IgD-negative memory B cell (primary cell): ENCODE measurements around the gene NDUFB10. TPM values are rescaled to one million over a fixed set of nuclear protein-coding genes. Genes with fewer than 3 reads are reported as not detected.
A peak's percentile ranks its signal among the peaks of the same experiment; 100 is the strongest.

Experiments used
- H3K27ac Mint-ChIP-seq, 3 donors: one replicate each; pipeline ENCODE4 v1.8.0; 2020 to 2022; ENCODE audit warnings: mild to moderate bottlenecking in 3 of 3, mixed read lengths in 3 of 3, moderate library complexity in 1 of 3
- H3K27me3 Mint-ChIP-seq: one replicate; pipeline ENCODE4 v1.8.0; 2021; ENCODE audit warnings: mixed read lengths
- H3K36me3 Mint-ChIP-seq: one replicate; pipeline ENCODE4 v1.8.0; 2020; ENCODE audit warnings: mild to moderate bottlenecking, mixed read lengths
- H3K4me1 Mint-ChIP-seq, 3 donors: one replicate each; pipeline ENCODE4 v1.8.0; 2020 to 2022; ENCODE audit warnings: mixed read lengths in 3 of 3, mild to moderate bottlenecking in 1 of 3
- H3K4me3 Mint-ChIP-seq, 4 donors: one replicate each; pipeline ENCODE4 v1.8.0; 2020 to 2022; ENCODE audit warnings: mild to moderate bottlenecking in 4 of 4, mixed read lengths in 4 of 4, moderate library complexity in 3 of 4
- H3K9me3 Mint-ChIP-seq, 3 donors: one replicate each; pipeline ENCODE4 v1.8.0; 2020 to 2021; ENCODE audit warnings: mixed read lengths in 3 of 3, mild to moderate bottlenecking in 1 of 3
- polyA plus RNA-seq: library from polyadenylated mRNA; unstranded; fragments of 300-500 nt; fragmentation: Illumina TruSeq; gene quantifications from one replicate; pipeline ENCODE4 v1.2.3, GENCODE V29; 2021

The NDUFB10 gene
- polyA plus RNA-seq, 1 donor from 2014 or later: 204 TPM

GRCh38 chr16:2002406-2003230 lies 43.3 kb downstream of the NDUFB10 start:
- Mint-ChIP-seq H3K27ac (peak overlapping the region in 1 of 3 donors; percentile 80), H3K9me3 (no peaks in the 10 kb centered on the region), H3K27me3 (no peaks in the 10 kb centered on the region), H3K4me1 (peaks cover 0 to 7% (median 4%) of the 10 kb centered on the region in 3 donors), H3K36me3 (peaks cover 1% of the 10 kb centered on the region), H3K4me3 (no peak overlapping the region)

GRCh38 chr16:2003231-2003826 lies 44.0 kb downstream of the NDUFB10 start:
- no peaks in the 10 kb centered on the region for H3K27me3 Mint-ChIP-seq
- H3K27ac Mint-ChIP-seq: no peak overlapping the region
- H3K36me3 Mint-ChIP-seq: peaks cover under 1% of the 10 kb centered on the region
- H3K9me3 Mint-ChIP-seq: no peaks in the 10 kb centered on the region
- H3K4me1 Mint-ChIP-seq: peaks cover 2 to 12% (median 11%) of the 10 kb centered on the region in 3 donors
- peak overlapping the region in 1 of 4 donors; percentile 40 for H3K4me3 Mint-ChIP-seq

GRCh38 chr16:2003827-2004641 lies 44.7 kb downstream of the NDUFB10 start:
- H3K9me3 Mint-ChIP-seq: no peaks in the 10 kb centered on the region
- no peaks in the 10 kb centered on the region for H3K27me3 Mint-ChIP-seq
- no peaks in the 10 kb centered on the region for H3K36me3 Mint-ChIP-seq
- H3K4me3 Mint-ChIP-seq: peak overlapping the region in 1 of 4 donors; percentile 40
- peaks cover 9 to 17% (median 16%) of the 10 kb centered on the region in 3 donors for H3K4me1 Mint-ChIP-seq
- H3K27ac Mint-ChIP-seq: no peak overlapping the region

- no peaks in the 10 kb centered on the region for H3K36me3 Mint-ChIP-seq
- no peak overlapping the region for H3K4me3 Mint-ChIP-seq
- no peak overlapping the region for H3K27ac Mint-ChIP-seq
- peaks cover 11 to 17% (median 16%) of the 10 kb centered on the region in 3 donors for H3K4me1 Mint-ChIP-seq
- no peaks in the 10 kb centered on the region for H3K27me3 Mint-ChIP-seq
- H3K9me3 Mint-ChIP-seq: no peaks in the 10 kb centered on the region
These were observed 45.6 kb downstream of the NDUFB10 start for GRCh38 chr16:2004795-2005517.

- Mint-ChIP-seq H3K4me1 (peaks cover 15 to 22% (median 20%) of the 10 kb centered on the region in 3 donors), H3K36me3 (no peaks in the 10 kb centered on the region), H3K27me3 (no peaks in the 10 kb centered on the region), H3K4me3 (peak overlapping the region in 2 of 4 donors; percentile 7 to 53), H3K27ac (no peak overlapping the region), H3K9me3 (no peaks in the 10 kb centered on the region)
These were observed 46.3 kb downstream of the NDUFB10 start for GRCh38 chr16:2005646-2006045.

GRCh38 chr16:2006317-2006716 lies 47.0 kb downstream of the NDUFB10 start:
- H3K27ac Mint-ChIP-seq: peak overlapping the region in 2 of 3 donors; percentile 53 to 88
- H3K27me3 Mint-ChIP-seq: no peaks in the 10 kb centered on the region
- H3K4me3 Mint-ChIP-seq: peak overlapping the region in 3 of 4 donors; percentile 7 to 71 (median 33)
- peaks cover 15 to 22% (median 20%) of the 10 kb centered on the region in 3 donors for H3K4me1 Mint-ChIP-seq
- H3K9me3 Mint-ChIP-seq: no peaks in the 10 kb centered on the region
- no peaks in the 10 kb centered on the region for H3K36me3 Mint-ChIP-seq

- peaks cover 15 to 22% (median 20%) of the 10 kb centered on the region in 3 donors for H3K4me1 Mint-ChIP-seq
- no peaks in the 10 kb centered on the region for H3K36me3 Mint-ChIP-seq
- H3K9me3 Mint-ChIP-seq: no peaks in the 10 kb centered on the region
- H3K27ac Mint-ChIP-seq: peak overlapping the region in 1 of 3 donors; percentile 90
- H3K4me3 Mint-ChIP-seq: peak overlapping the region in 3 of 4 donors; percentile 43 to 93 (median 93)
- H3K27me3 Mint-ChIP-seq: no peaks in the 10 kb centered on the region
These were observed 47.9 kb downstream of the NDUFB10 start for GRCh38 chr16:2007081-2007836.

GRCh38 chr16:2008009-2008526 lies 48.7 kb downstream of the NDUFB10 start:
- peaks cover 15 to 22% (median 20%) of the 10 kb centered on the region in 3 donors for H3K4me1 Mint-ChIP-seq

GRCh38 chr16:2008631-2009163 lies 49.4 kb downstream of the NDUFB10 start:
- Mint-ChIP-seq H3K27ac (peak overlapping the region; percentile 82 to 93 (median 90)), H3K9me3 (no peaks in the 10 kb centered on the region), H3K4me1 (peaks cover 15 to 22% (median 20%) of the 10 kb centered on the region in 3 donors), H3K36me3 (no peaks in the 10 kb centered on the region), H3K4me3 (peak overlapping the region; percentile 81 to 93 (median 92)), H3K27me3 (no peaks in the 10 kb centered on the region)

More at GRCh38 chr16:2008009-2008526, 48.7 kb downstream of the NDUFB10 start:
- Mint-ChIP-seq H3K27me3 (no peaks in the 10 kb centered on the region), H3K36me3 (no peaks in the 10 kb centered on the region), H3K27ac (peak overlapping the region; percentile 80 to 93 (median 90)), H3K9me3 (no peaks in the 10 kb centered on the region), H3K4me3 (peak overlapping the region; percentile 81 to 93 (median 92))

- peak overlapping the region; percentile 81 to 93 (median 92) for H3K4me3 Mint-ChIP-seq
- no peaks in the 10 kb centered on the region for H3K36me3 Mint-ChIP-seq
- no peaks in the 10 kb centered on the region for H3K27me3 Mint-ChIP-seq
- H3K9me3 Mint-ChIP-seq: no peaks in the 10 kb centered on the region
- peak overlapping the region in 2 of 3 donors; percentile 82 to 93 for H3K27ac Mint-ChIP-seq
- H3K4me1 Mint-ChIP-seq: peaks cover 15 to 22% (median 20%) of the 10 kb centered on the region in 3 donors
These were observed 49.9 kb downstream of the NDUFB10 start for GRCh38 chr16:2009164-2009711.

GRCh38 chr16:2009791-2010510 lies 50.6 kb downstream of the NDUFB10 start, which contains the start of gene ZNF598:
Gene ZNF598 (minus strand): TSS chr16:2009821.
- Mint-ChIP-seq H3K9me3 (no peaks in the 10 kb centered on the region), H3K27ac (peak within 1 kb of the TSS; percentile 95 to 99 (median 98)), H3K4me1 (peaks cover 15 to 22% (median 20%) of the 10 kb centered on the region in 3 donors), H3K36me3 (no peaks in the 10 kb centered on the region), H3K27me3 (no peaks in the 10 kb centered on the region), H3K4me3 (peak within 1 kb of the TSS; percentile 93 to 97 (median 95))
